ENCODE results near the gene TFF3. TPM values are rescaled to one million over a fixed set of nuclear protein-coding genes. Genes with fewer than 3 reads are reported as not detected.

TFF3 gene
- total and polyA plus RNA-seq, 2 donors = 6.8 to 9.9 TPM

GRCh38 chr21:42309753-42310213 lies 5.4 kb downstream of the TFF3 start:
- H3K27ac ChIP-seq (ENCODE audit: low read depth) = no peak overlapping the region
- DNase-seq (ENCODE audit: extremely low spot score) = no peak
- 10% methylated on average over 22 of the region's 22 CpGs for WGBS
- H3K4me3 ChIP-seq (ENCODE audit: low read depth, low read length) = no peak overlapping the region
- H3K4me1 ChIP-seq (ENCODE audit: insufficient read depth) = no peaks in the 10 kb centered on the region
- H3K36me3 ChIP-seq (ENCODE audit: insufficient read depth) = no peaks in the 10 kb centered on the region

GRCh38 chr21:42308914-42309752 lies 6.1 kb downstream of the TFF3 start:
- Histone ChIP-seq H3K27ac (ENCODE audit: low read depth) (no peak overlapping the region), H3K4me3 (ENCODE audit: low read depth, low read length) (no peak overlapping the region), H3K4me1 (ENCODE audit: insufficient read depth) (no peaks in the 10 kb centered on the region), H3K36me3 (ENCODE audit: insufficient read depth) (no peaks in the 10 kb centered on the region)
- WGBS = 51% methylated on average over 23 of the region's 23 CpGs
- DNase-seq (ENCODE audit: extremely low spot score) = no peak

- Histone ChIP-seq H3K27ac (ENCODE audit: low read depth) (no peak overlapping the region), H3K4me3 (ENCODE audit: low read depth, low read length) (no peak overlapping the region), H3K36me3 (ENCODE audit: insufficient read depth) (no peaks in the 10 kb centered on the region), H3K4me1 (ENCODE audit: insufficient read depth) (no peaks in the 10 kb centered on the region)
- no peak for DNase-seq (ENCODE audit: extremely low spot score)
- 81% methylated on average over 17 of the region's 17 CpGs for WGBS
These were observed 6.9 kb downstream of the TFF3 start for GRCh38 chr21:42308161-42308913.

GRCh38 chr21:42307106-42307505 lies 8.1 kb downstream of the TFF3 start:
- 76% methylated on average over 5 of the region's 5 CpGs for WGBS
- Histone ChIP-seq H3K36me3 (ENCODE audit: insufficient read depth) (no peaks in the 10 kb centered on the region), H3K4me1 (ENCODE audit: insufficient read depth) (no peaks in the 10 kb centered on the region), H3K4me3 (ENCODE audit: low read depth, low read length) (no peak overlapping the region), H3K27ac (ENCODE audit: low read depth) (no peak overlapping the region)
- no peak for DNase-seq (ENCODE audit: extremely low spot score)

GRCh38 chr21:42306366-42307035 lies 8.7 kb downstream of the TFF3 start:
- WGBS = 70% methylated on average over 17 of the region's 17 CpGs
- no peak overlapping the region for H3K4me3 ChIP-seq (ENCODE audit: low read depth, low read length)
- no peaks in the 10 kb centered on the region for H3K4me1 ChIP-seq (ENCODE audit: insufficient read depth)
- no peak for DNase-seq (ENCODE audit: extremely low spot score)
- no peak overlapping the region for H3K27ac ChIP-seq (ENCODE audit: low read depth)
- H3K36me3 ChIP-seq (ENCODE audit: insufficient read depth) = no peaks in the 10 kb centered on the region

GRCh38 chr21:42305707-42306147 lies 9.5 kb downstream of the TFF3 start:
- no peak for DNase-seq (ENCODE audit: extremely low spot score)
- 93% methylated on average over 33 of the region's 33 CpGs for WGBS

GRCh38 chr21:42304556-42305454 lies 10.4 kb downstream of the TFF3 start:
- Histone ChIP-seq H3K4me1 (ENCODE audit: insufficient read depth) (no peaks in the 10 kb centered on the region), H3K27ac (ENCODE audit: low read depth) (no peak overlapping the region), H3K36me3 (ENCODE audit: insufficient read depth) (no peaks in the 10 kb centered on the region), H3K4me3 (ENCODE audit: low read depth, low read length) (no peak overlapping the region)
- 81% methylated on average over 22 of the region's 22 CpGs for whole genome bisulfite sequencing
- no peak for DNase-seq (ENCODE audit: extremely low spot score)

More at GRCh38 chr21:42305707-42306147, 9.5 kb downstream of the TFF3 start:
- Histone ChIP-seq H3K4me3 (ENCODE audit: low read depth, low read length) (no peak overlapping the region), H3K36me3 (ENCODE audit: insufficient read depth) (no peaks in the 10 kb centered on the region), H3K27ac (ENCODE audit: low read depth) (no peak overlapping the region), H3K4me1 (ENCODE audit: insufficient read depth) (no peaks in the 10 kb centered on the region)

GRCh38 chr21:42303443-42303842 lies 11.8 kb downstream of the TFF3 start:
- 72% methylated on average over 3 of the region's 3 CpGs for WGBS
- DNase-seq (ENCODE audit: extremely low spot score) = no peak
- H3K4me1 ChIP-seq (ENCODE audit: insufficient read depth) = no peaks in the 10 kb centered on the region
- H3K4me3 ChIP-seq (ENCODE audit: low read depth, low read length) = no peak overlapping the region
- H3K27ac ChIP-seq (ENCODE audit: low read depth) = no peak overlapping the region
- no peaks in the 10 kb centered on the region for H3K36me3 ChIP-seq (ENCODE audit: insufficient read depth)

GRCh38 chr21:42302794-42303193 lies 12.4 kb downstream of the TFF3 start:
- no peak for DNase-seq (ENCODE audit: extremely low spot score)
- no peaks in the 10 kb centered on the region for H3K4me1 ChIP-seq (ENCODE audit: insufficient read depth)
- no peak overlapping the region for H3K4me3 ChIP-seq (ENCODE audit: low read depth, low read length)
- H3K36me3 ChIP-seq (ENCODE audit: insufficient read depth) = no peaks in the 10 kb centered on the region
- no peak overlapping the region for H3K27ac ChIP-seq (ENCODE audit: low read depth)
- WGBS = 71% methylated on average over 7 of the region's 7 CpGs

GRCh38 chr21:42302076-42302650 lies 13.0 kb downstream of the TFF3 start:
- no peaks in the 10 kb centered on the region for H3K36me3 ChIP-seq (ENCODE audit: insufficient read depth)
- H3K4me1 ChIP-seq (ENCODE audit: insufficient read depth) = no peaks in the 10 kb centered on the region
- no peak overlapping the region for H3K27ac ChIP-seq (ENCODE audit: low read depth)
- DNase-seq (ENCODE audit: extremely low spot score) = no peak
- no peak overlapping the region for H3K4me3 ChIP-seq (ENCODE audit: low read depth, low read length)
- WGBS = 57% methylated on average over 12 of the region's 12 CpGs

- DNase-seq (ENCODE audit: extremely low spot score) = no peak
- 75% methylated on average over 20 of the region's 20 CpGs for WGBS
- no peak overlapping the region for H3K4me3 ChIP-seq (ENCODE audit: low read depth, low read length)
- H3K4me1 ChIP-seq (ENCODE audit: insufficient read depth) = no peaks in the 10 kb centered on the region
- no peak overlapping the region for H3K27ac ChIP-seq (ENCODE audit: low read depth)
- no peaks in the 10 kb centered on the region for H3K36me3 ChIP-seq (ENCODE audit: insufficient read depth)
These were observed 13.7 kb downstream of the TFF3 start for GRCh38 chr21:42301371-42302075.

GRCh38 chr21:42300956-42301355 lies 14.3 kb downstream of the TFF3 start:
- Histone ChIP-seq H3K4me3 (ENCODE audit: low read depth, low read length) (no peak overlapping the region), H3K36me3 (ENCODE audit: insufficient read depth) (no peaks in the 10 kb centered on the region), H3K27ac (ENCODE audit: low read depth) (no peak overlapping the region), H3K4me1 (ENCODE audit: insufficient read depth) (no peaks in the 10 kb centered on the region)
- no peak for DNase-seq (ENCODE audit: extremely low spot score)
- 83% methylated on average over 9 of the region's 9 CpGs for WGBS
